Hepatocyte (in vitro differentiated cells): ENCODE measurements around the gene CIDEA. TPM values are rescaled to one million over a fixed set of nuclear protein-coding genes. Genes with fewer than 3 reads are reported as not detected.

Source experiments
- DNase-seq: peaks from one replicate; pipeline ENCODE4 v3.0.0-alpha.2; 2016; ENCODE audit warnings: low spot score
- H2AFZ ChIP-seq: fragments of 200-600 bp; sonication (generic); 2 replicates; pipeline ENCODE4 v1.6.0; 2016; ENCODE audit warnings: antibody characterized with exemption, mild to moderate bottlenecking
- H3K27ac ChIP-seq: fragments of 200-600 bp; sonication (generic); 2 replicates; pipeline ENCODE4 v1.5.1; 2016; ENCODE audit warnings: mild to moderate bottlenecking
- H3K27me3 ChIP-seq: fragments of 200-600 bp; sonication (generic); 2 replicates; pipeline ENCODE4 v1.6.1; 2016
- H3K36me3 ChIP-seq: fragments of 200-600 bp; sonication (generic); replicated peaks from 2 replicates; pipeline ENCODE4 v1.5.1; 2016; ENCODE audit warnings: low read depth; ENCODE audit not compliant: insufficient read depth
- H3K4me1 ChIP-seq: fragments of 200-600 bp; sonication (generic); 2 replicates; pipeline ENCODE4 v1.5.1; 2016; ENCODE audit warnings: mild to moderate bottlenecking, moderate library complexity; ENCODE audit not compliant: insufficient read depth
- H3K4me2 ChIP-seq: fragments of 200-600 bp; sonication (generic); 2 replicates; pipeline ENCODE4 v1.6.0; 2016
- H3K4me3 ChIP-seq: fragments of 200-600 bp; sonication (generic); 2 replicates; pipeline ENCODE4 v1.5.1; 2016; ENCODE audit warnings: mild to moderate bottlenecking
- H3K79me2 ChIP-seq: fragments of 200-600 bp; sonication (generic); 2 replicates; pipeline ENCODE4 v1.6.0; 2017; ENCODE audit warnings: mild to moderate bottlenecking
- H3K9me2 ChIP-seq: fragments of 200-600 bp; sonication (generic); replicated peaks from 2 replicates; pipeline ENCODE4 v1.6.0; 2017; ENCODE audit warnings: mild to moderate bottlenecking; ENCODE audit not compliant: insufficient read depth
- H3K9me3 ChIP-seq: fragments of 200-600 bp; sonication (generic); 2 replicates; pipeline ENCODE4 v1.5.1; 2016; ENCODE audit warnings: low read depth, mild to moderate bottlenecking
- H4K20me1 ChIP-seq: fragments of 200-600 bp; sonication (generic); 2 replicates; pipeline ENCODE4 v1.6.0; 2016; ENCODE audit warnings: mild to moderate bottlenecking; ENCODE audit not compliant: insufficient read depth, poor library complexity, severe bottlenecking
- EZH2 ChIP-seq: fragments of 200-600 bp; sonication (generic); IDR thresholded peaks from 2 replicates; pipeline ENCODE4 v1.6.1; 2016; ENCODE audit warnings: antibody characterized with exemption, mild to moderate bottlenecking, borderline replicate concordance
- EZH2phosphoT487 ChIP-seq: fragments of 200-600 bp; sonication (generic); IDR thresholded peaks from one replicate; pipeline ENCODE4 v1.6.1; 2018; ENCODE audit warnings: antibody characterized with exemption, mild to moderate bottlenecking, low read depth, moderate library complexity; ENCODE audit not compliant: unreplicated experiment, severe bottlenecking
- WGBS: methylation state at CpG from one replicate; pipeline ENCODE4 v1.1.6; 2016; ENCODE audit warnings: low lambda C conversion rate; ENCODE audit errors: missing lambda C conversion rate; 5-methylcytosine and 5-hydroxymethylcytosine counted together
- polyA plus RNA-seq: library from polyadenylated mRNA; unstranded; fragments of >200 nt; fragmentation: Nextera tagmentation; extraction: Ambion mirVana; gene quantifications from 2 replicates; pipeline ENCODE4 v1.2.1, GENCODE V29; 2016
- total RNA-seq: library from RNA; depleted of rRNA; stranded (reverse); fragments of >200 nt; gene quantifications from 2 replicates; pipeline ENCODE4 v1.2.3, GENCODE V29; 2014
- TF ChIP-seq, protein P1 (sequence below): fragments of 200-600 bp; sonication (generic); IDR thresholded peaks from 2 replicates; pipeline ENCODE4 v1.5.1; 2016; ENCODE audit warnings: antibody characterized with exemption, mild to moderate bottlenecking; ENCODE audit not compliant: poor library complexity

CIDEA gene
- total and polyA plus RNA-seq, 2 experiments from 2014 or later, result not detected

DNA sequence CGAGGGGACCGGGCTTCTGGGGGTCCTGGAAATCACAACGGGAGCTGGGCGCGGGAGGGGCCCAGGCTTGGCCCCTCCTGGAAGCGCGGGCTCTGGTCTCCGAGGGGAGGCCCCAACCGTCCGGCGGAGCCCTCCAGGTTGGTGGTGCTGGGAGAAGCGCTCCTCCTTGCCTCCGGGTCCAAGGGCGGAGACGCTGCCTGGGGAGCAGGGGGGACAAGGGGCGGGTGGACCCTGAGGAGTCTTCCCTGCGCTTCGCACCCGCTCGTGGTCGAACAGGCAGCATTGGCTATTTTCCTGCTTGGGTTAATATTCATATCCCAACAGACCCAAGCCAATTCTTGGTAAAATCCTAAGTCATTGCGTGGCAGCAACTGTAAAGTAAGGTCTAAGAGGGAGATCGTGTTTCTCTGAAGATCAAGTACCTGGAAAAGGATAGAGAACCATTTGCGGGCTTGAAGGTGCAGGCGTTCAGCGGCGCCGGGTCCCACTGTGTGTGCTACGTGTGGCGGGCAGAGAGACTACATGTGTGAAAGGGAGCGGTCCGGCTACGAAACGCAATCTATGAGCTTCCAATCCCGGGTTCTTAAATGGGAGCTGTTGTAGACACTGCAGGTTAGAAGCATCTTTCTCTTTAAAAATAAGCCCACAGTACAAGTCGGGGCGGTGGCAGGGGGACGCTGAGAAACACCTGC, 805 bp downstream of the CIDEA start:
- Histone ChIP-seq H3K79me2 (no peaks in the 10 kb centered on the region), H4K20me1 (no peaks in the 10 kb centered on the region), H3K27me3 (peaks cover 70% of the 10 kb centered on the region), H3K4me3 (no peak overlapping the region), H3K27ac (no peak overlapping the region), H3K4me1 (peaks cover 13% of the 10 kb centered on the region), H3K36me3 (no peaks in the 10 kb centered on the region), H2AFZ (no peak overlapping the region), H3K9me2 (no peaks in the 10 kb centered on the region), H3K4me2 (peak overlapping the region; percentile 93), H3K9me3 (no peaks in the 10 kb centered on the region)
- TF ChIP-seq EZH2, result no peak
- TF ChIP-seq, protein P1, sequence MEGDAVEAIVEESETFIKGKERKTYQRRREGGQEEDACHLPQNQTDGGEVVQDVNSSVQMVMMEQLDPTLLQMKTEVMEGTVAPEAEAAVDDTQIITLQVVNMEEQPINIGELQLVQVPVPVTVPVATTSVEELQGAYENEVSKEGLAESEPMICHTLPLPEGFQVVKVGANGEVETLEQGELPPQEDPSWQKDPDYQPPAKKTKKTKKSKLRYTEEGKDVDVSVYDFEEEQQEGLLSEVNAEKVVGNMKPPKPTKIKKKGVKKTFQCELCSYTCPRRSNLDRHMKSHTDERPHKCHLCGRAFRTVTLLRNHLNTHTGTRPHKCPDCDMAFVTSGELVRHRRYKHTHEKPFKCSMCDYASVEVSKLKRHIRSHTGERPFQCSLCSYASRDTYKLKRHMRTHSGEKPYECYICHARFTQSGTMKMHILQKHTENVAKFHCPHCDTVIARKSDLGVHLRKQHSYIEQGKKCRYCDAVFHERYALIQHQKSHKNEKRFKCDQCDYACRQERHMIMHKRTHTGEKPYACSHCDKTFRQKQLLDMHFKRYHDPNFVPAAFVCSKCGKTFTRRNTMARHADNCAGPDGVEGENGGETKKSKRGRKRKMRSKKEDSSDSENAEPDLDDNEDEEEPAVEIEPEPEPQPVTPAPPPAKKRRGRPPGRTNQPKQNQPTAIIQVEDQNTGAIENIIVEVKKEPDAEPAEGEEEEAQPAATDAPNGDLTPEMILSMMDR, result no peak
- TF ChIP-seq EZH2phosphoT487, result no peak
- DNase-seq, result no peak
- 56% methylated on average over 33 of the region's 38 CpGs for WGBS

DNA sequence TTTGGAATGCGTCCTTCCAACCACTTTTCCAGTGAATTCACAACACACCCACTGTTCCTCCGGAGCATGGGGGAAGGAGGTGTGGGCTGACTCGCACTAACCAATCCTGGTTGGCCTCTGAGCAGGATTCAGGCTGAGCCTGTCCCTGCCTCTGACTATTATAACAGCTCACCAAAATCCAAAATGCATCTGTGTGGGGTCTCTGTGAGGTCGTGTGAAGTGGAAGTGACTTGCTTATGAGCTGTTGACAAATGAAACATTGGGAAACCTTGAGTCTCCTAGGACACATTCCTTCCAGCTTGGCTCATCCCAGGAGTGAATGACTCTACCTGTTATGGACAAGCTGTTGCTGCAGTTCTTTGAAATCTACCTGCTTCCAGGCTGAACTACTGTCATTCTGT, 1.5 kb downstream of the CIDEA start:
- Histone ChIP-seq H3K36me3 (no peaks in the 10 kb centered on the region), H3K4me1 (peaks cover 13% of the 10 kb centered on the region), H3K27me3 (peaks cover 68% of the 10 kb centered on the region), H3K4me3 (no peak overlapping the region), H3K9me3 (no peaks in the 10 kb centered on the region), H4K20me1 (no peaks in the 10 kb centered on the region), H3K4me2 (no peak overlapping the region), H2AFZ (no peak overlapping the region), H3K79me2 (no peaks in the 10 kb centered on the region), H3K9me2 (no peaks in the 10 kb centered on the region), H3K27ac (no peak overlapping the region)
- no peak for DNase-seq
- TF ChIP-seq EZH2 (no peak), EZH2phosphoT487 (no peak)
- TF ChIP-seq, protein P1, result no peak
- 51% methylated on average over 4 of the region's 4 CpGs for WGBS

DNA sequence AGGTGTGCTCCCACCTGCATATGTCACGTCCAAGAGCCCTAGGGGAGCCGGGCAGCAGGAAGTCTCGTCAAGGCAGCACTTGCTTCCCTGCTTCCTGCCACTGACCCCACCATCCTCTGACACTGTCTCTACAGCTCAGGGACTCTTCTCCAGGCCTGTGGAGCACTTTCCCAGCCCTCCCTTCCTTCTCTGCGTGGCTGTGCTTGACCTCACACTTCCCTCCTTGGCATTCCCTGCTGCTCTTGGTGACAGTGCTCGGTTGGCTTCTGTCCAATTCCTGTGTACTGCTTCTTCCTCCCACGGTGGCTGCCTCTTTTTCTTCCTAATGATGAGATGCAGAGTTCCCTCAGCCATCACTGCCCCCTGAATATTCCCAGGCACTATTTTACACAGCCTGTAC, 2.8 kb downstream of the CIDEA start:
- Histone ChIP-seq H3K4me1 (peaks cover 13% of the 10 kb centered on the region), H3K4me2 (no peak overlapping the region), H3K27ac (no peak overlapping the region), H4K20me1 (no peaks in the 10 kb centered on the region), H3K4me3 (no peak overlapping the region), H3K36me3 (no peaks in the 10 kb centered on the region), H3K79me2 (no peaks in the 10 kb centered on the region), H3K9me2 (no peaks in the 10 kb centered on the region), H2AFZ (no peak overlapping the region), H3K9me3 (no peaks in the 10 kb centered on the region), H3K27me3 (peaks cover 59% of the 10 kb centered on the region)
- TF ChIP-seq EZH2 (no peak), EZH2phosphoT487 (no peak)
- TF ChIP-seq, protein P1, result no peak
- DNase-seq, result no peak
- 51% methylated on average over 6 of the region's 6 CpGs for WGBS
